ENCODE results near the gene CCL20. TPM values are rescaled to one million over a fixed set of nuclear protein-coding genes. Genes with fewer than 3 reads are reported as not detected.

Gene CCL20
- total and polyA plus RNA-seq, 3 donors from 2014 or later: 0.55 to 0.99 (median 0.81) TPM

- H3K27ac ChIP-seq: no peak overlapping the region
- H3K4me3 ChIP-seq: no peak overlapping the region
- no peaks in the 10 kb centered on the region for H3K9me3 ChIP-seq
- TF ChIP-seq, protein P1, sequence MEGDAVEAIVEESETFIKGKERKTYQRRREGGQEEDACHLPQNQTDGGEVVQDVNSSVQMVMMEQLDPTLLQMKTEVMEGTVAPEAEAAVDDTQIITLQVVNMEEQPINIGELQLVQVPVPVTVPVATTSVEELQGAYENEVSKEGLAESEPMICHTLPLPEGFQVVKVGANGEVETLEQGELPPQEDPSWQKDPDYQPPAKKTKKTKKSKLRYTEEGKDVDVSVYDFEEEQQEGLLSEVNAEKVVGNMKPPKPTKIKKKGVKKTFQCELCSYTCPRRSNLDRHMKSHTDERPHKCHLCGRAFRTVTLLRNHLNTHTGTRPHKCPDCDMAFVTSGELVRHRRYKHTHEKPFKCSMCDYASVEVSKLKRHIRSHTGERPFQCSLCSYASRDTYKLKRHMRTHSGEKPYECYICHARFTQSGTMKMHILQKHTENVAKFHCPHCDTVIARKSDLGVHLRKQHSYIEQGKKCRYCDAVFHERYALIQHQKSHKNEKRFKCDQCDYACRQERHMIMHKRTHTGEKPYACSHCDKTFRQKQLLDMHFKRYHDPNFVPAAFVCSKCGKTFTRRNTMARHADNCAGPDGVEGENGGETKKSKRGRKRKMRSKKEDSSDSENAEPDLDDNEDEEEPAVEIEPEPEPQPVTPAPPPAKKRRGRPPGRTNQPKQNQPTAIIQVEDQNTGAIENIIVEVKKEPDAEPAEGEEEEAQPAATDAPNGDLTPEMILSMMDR (IDR thresholded peaks at IDR 0.05): no peak
- no peak for TF ChIP-seq POLR2A (IDR thresholded peaks at IDR 0.05)
- intact Hi-C loops (cut with DNase I; ENCODE audit: low total_unique reads): no loop called here
- no peaks in the 10 kb centered on the region for H3K27me3 ChIP-seq
- no peaks in the 10 kb centered on the region for H3K36me3 ChIP-seq (ENCODE audit: low read depth, missing control alignments)
- no peak for DNase-seq
- H3K4me1 ChIP-seq: no peaks in the 10 kb centered on the region
- WGBS, 2 donors: 48 to 65% methylated on average over 1 of the region's 1 CpG
Observed at GRCh38 chr2:227849906-227850305, 36.3 kb downstream of the CCL20 start.

DNA sequence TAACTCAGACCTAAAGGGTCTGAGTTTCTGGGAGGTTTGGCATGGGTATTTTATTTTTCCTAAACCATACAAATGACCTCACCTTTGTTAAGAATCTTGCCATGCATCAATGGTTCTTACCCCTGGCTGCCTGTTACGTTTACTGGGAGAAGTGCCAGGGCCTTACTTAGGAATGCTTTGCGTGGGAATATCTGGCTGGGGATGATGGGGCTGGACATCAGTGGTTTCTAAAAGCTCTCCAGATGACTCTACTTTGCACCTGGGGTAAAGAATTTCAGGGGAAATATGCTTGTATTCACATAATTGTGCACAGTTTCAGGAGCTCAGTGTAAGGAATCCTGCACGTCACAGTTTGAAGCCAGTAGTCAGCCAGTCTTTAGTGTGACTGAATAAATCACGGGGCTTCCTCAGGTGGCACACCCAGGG, 39.6 kb downstream of the CCL20 start:
- intact Hi-C loops (cut with DNase I; ENCODE audit: low total_unique reads): no loop called here
- H3K27me3 ChIP-seq: no peaks in the 10 kb centered on the region
- no peaks in the 10 kb centered on the region for H3K9me3 ChIP-seq
- TF ChIP-seq, protein P1 (IDR thresholded peaks at IDR 0.05): no peak
- no peak for TF ChIP-seq POLR2A (IDR thresholded peaks at IDR 0.05)
- no peak for DNase-seq
- H3K27ac ChIP-seq: no peak overlapping the region
- 68% methylated on average over 4 of the region's 4 CpGs for WGBS, 2 donors
- H3K4me3 ChIP-seq: no peak overlapping the region
- no peaks in the 10 kb centered on the region for H3K36me3 ChIP-seq (ENCODE audit: low read depth, missing control alignments)
- H3K4me1 ChIP-seq: no peaks in the 10 kb centered on the region

DNA sequence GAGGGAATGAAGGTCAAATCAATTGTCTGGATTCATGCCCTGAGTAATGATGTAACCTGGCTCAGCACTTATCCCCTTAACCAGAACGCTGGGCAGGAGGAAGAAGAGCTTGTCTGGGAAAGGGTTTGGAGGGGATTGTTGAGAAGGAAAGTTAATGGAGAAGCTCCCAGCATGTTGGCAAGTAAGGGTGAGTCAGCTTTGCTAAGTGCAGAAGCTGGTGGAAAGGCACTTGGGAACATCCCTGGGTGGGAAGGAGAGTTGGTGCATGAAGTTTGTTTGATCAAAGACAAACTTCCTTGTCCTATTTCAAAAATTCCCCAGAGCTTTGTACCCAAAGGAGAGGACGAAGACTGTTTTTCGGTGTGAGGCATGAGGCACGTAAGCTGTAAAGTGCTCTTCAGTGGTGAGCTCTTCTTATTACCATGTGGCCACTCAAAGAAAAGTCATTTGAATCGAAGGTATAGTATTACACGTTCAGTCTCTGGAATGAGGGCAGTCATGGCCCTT, 40.2 kb downstream of the CCL20 start:
- Histone ChIP-seq H3K4me3 (no peak overlapping the region), H3K9me3 (no peaks in the 10 kb centered on the region), H3K27ac (no peak overlapping the region), H3K36me3 (ENCODE audit: low read depth, missing control alignments) (no peaks in the 10 kb centered on the region), H3K27me3 (no peaks in the 10 kb centered on the region), H3K4me1 (no peaks in the 10 kb centered on the region)
- WGBS, 2 donors: 80 to 85% methylated on average over 6 of the region's 6 CpGs
- no peak for DNase-seq
- intact Hi-C loops (cut with DNase I; ENCODE audit: low total_unique reads): no loop called here
- TF ChIP-seq POLR2A (IDR thresholded peaks at IDR 0.05): no peak
- TF ChIP-seq, protein P1 (IDR thresholded peaks at IDR 0.05): no peak

GRCh38 chr2:227855440-227855839, 41.8 kb downstream of the CCL20 start:
- TF ChIP-seq POLR2A (IDR thresholded peaks at IDR 0.05): no peak
- TF ChIP-seq, protein P1 (IDR thresholded peaks at IDR 0.05): no peak
- WGBS, 2 donors: 51 to 55% methylated on average over 3 of the region's 3 CpGs
- Histone ChIP-seq H3K27me3 (no peaks in the 10 kb centered on the region), H3K4me3 (no peak overlapping the region), H3K4me1 (peaks cover 2% of the 10 kb centered on the region), H3K27ac (no peak overlapping the region), H3K9me3 (no peaks in the 10 kb centered on the region), H3K36me3 (ENCODE audit: low read depth, missing control alignments) (no peaks in the 10 kb centered on the region)
- intact Hi-C loops (cut with DNase I; ENCODE audit: low total_unique reads): no loop called here
- no peak for DNase-seq

DNA sequence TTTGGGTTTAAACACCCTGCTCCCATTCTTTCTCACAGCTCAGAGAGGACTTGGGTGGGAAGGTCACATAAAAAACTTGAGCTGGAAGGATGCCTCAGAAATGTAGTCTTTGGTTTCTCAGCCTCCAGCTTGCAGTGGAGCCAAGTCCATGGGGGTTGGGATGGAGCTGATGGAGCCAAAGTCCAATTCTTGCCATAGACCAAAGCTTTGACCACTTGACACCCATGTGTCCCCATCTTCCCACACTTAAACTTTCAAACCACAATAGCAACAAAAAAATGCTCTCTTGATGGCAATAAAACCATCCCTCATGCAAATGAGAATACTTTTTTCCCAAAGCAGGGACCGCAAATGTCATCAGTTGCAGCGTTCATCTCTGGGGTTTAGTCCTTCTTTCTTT, 43.1 kb downstream of the CCL20 start:
- Histone ChIP-seq H3K4me1 (peaks cover 6% of the 10 kb centered on the region), H3K36me3 (ENCODE audit: low read depth, missing control alignments) (no peaks in the 10 kb centered on the region), H3K9me3 (no peaks in the 10 kb centered on the region), H3K27ac (no peak overlapping the region), H3K4me3 (no peak overlapping the region), H3K27me3 (no peaks in the 10 kb centered on the region)
- intact Hi-C loops (cut with DNase I; ENCODE audit: low total_unique reads): no loop called here
- 86 to 96% methylated on average over 2 of the region's 2 CpGs for WGBS, 2 donors
- TF ChIP-seq, protein P1 (IDR thresholded peaks at IDR 0.05): no peak
- no peak for TF ChIP-seq POLR2A (IDR thresholded peaks at IDR 0.05)
- no peak for DNase-seq
